ENCODE results near the gene CARF. TPM values are rescaled to one million over a fixed set of nuclear protein-coding genes. Genes with fewer than 3 reads are reported as not detected.

The CARF gene
- total and polyA plus RNA-seq, 2 donors (not counting 3 experiments of a cell fraction or from before 2014, with no cell fraction given): 1.0 to 3.7 TPM

GRCh38 chr2:202963712-202964111 lies 51.6 kb downstream of the CARF start:
- POLR2A ChIA-PET: no interaction called here
- intact Hi-C loops (cut with micrococcal nuclease) (no loop called here), dilution Hi-C loops (cut with MboI; ENCODE audit: extremely low pct_ligation_motif_present, low sequenced_read_pairs) (no loop called here)
- H3K27me3 ChIP-seq (ENCODE audit: control insufficient read depth in 2 of 2, insufficient read depth in 2 of 2, low read length in 2 of 2): no peaks in the 10 kb centered on the region
- DNase-seq (ENCODE audit: low read depth, low spot score): no peak
- no TSS peak for BruUV-seq (replicated peaks)
- TF ChIP-seq GATA2 (IDR thresholded peaks at IDR 0.05; ENCODE audit: insufficient read depth, insufficient read length, low read depth, low read length) (no peak), POLR2A (IDR thresholded peaks at IDR 0.05; ENCODE audit: low read depth, low read length) (no peak), JUN (IDR thresholded peaks at IDR 0.05; ENCODE audit: borderline replicate concordance, insufficient read depth, insufficient read length, low read depth) (no peak), FOS (IDR thresholded peaks at IDR 0.05; ENCODE audit: borderline replicate concordance, insufficient read depth, low read length) (no peak), EZH2 (IDR thresholded peaks at IDR 0.05; ENCODE audit: borderline replicate concordance, low read depth, low read length, severe bottlenecking) (no peak), MYC (IDR thresholded peaks at IDR 0.05; ENCODE audit: low read depth, low read length) (no peak), POLR2AphosphoS5 (IDR thresholded peaks at IDR 0.05; ENCODE audit: insufficient read depth, low read depth, low read length) (no peak), CTCF (IDR thresholded peaks at IDR 0.05; ENCODE audit: extremely low read depth in 1 of 2, insufficient read depth in 1 of 2, low read depth in 1 of 2, low read length in 2 of 2) (no peak)
- TF ChIP-seq, protein P1, sequence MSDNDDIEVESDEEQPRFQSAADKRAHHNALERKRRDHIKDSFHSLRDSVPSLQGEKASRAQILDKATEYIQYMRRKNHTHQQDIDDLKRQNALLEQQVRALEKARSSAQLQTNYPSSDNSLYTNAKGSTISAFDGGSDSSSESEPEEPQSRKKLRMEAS (IDR thresholded peaks at IDR 0.05; ENCODE audit: insufficient read depth, insufficient read length): no peak
- H3K9me1 ChIP-seq (replicated peaks; ENCODE audit: control insufficient read depth, extremely low read depth, insufficient read depth, low read length): no peaks in the 10 kb centered on the region
- no peak overlapping the region for H2AFZ ChIP-seq (ENCODE audit: low read depth, low read length)
- H3K4me2 ChIP-seq (ENCODE audit: insufficient read depth, low read length): no peak overlapping the region
- H3K79me2 ChIP-seq (ENCODE audit: control insufficient read depth, insufficient read depth, low read length): no peaks in the 10 kb centered on the region
- FAIRE-seq: no peak
- H3K9me3 ChIP-seq (replicated peaks; ENCODE audit: control insufficient read depth, insufficient read depth, low read length): no peaks in the 10 kb centered on the region
- CTCF ChIA-PET: interaction anchor here (1.1 kb wide), 1 partner anchor 44 kb away, joined by 4 read pairs; no protein-coding TSS in a partner anchor
- no peak overlapping the region for H3K27ac ChIP-seq (ENCODE audit: insufficient read depth, low read depth, low read length)
- H3K9ac ChIP-seq (replicated peaks; ENCODE audit: extremely low read depth, insufficient read depth, low read length): no peak overlapping the region
- H3K36me3 ChIP-seq (ENCODE audit: control insufficient read depth in 2 of 2, extremely low read depth in 1 of 2, insufficient read depth in 2 of 2, low read length in 2 of 2): no peaks in the 10 kb centered on the region
- H3K4me1 ChIP-seq (ENCODE audit: control insufficient read depth, extremely low read depth, insufficient read depth, low read length): no peaks in the 10 kb centered on the region
- H3K4me3 ChIP-seq (replicated peaks in 1 of 3; ENCODE audit: insufficient read depth in 1 of 3, low read depth in 1 of 3, low read length in 3 of 3): no peak overlapping the region
- H4K20me1 ChIP-seq (replicated peaks; ENCODE audit: control insufficient read depth, extremely low read depth, insufficient read depth, low read length): no peaks in the 10 kb centered on the region

All from endothelial cell of umbilical vein (primary cell).